Stromal cell of bone marrow (primary cell): Measurements from ENCODE around the gene NFIA.

Experiments
- DNase-seq: peaks from one replicate; pipeline ENCODE4 v3.0.0-alpha.2; 2012; ENCODE audit warnings: low read depth

The NFIA gene

DNA sequence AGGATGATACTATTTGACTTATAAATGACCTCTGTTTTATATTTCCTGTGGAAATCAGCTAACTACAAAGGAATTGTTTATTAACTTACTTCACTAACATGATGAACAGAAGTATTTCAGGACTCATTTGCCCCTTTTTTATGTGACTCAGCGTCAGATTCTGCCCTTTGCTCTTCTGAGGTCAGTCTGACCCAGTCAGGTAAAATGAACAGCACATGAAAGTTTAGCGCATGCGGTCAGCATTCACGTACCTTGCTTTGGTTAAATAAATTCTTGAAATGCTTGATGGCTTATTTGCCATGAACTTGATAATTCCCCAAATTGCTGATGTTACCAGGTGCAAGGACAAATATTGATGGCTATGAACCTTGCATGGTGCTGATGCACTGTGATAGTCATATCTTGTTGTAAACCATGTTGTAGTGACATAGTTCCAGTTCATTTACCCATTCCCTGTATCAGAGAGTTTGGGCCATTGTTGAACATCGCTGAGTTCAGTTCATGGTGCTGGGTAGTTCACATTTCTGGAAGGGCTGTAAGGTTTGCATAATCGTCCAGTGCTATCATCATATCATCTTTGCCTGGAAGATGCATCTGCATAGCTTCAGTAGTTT is 133.4 kb downstream of the NFIA start:
- DNase-seq, result no peak

DNA sequence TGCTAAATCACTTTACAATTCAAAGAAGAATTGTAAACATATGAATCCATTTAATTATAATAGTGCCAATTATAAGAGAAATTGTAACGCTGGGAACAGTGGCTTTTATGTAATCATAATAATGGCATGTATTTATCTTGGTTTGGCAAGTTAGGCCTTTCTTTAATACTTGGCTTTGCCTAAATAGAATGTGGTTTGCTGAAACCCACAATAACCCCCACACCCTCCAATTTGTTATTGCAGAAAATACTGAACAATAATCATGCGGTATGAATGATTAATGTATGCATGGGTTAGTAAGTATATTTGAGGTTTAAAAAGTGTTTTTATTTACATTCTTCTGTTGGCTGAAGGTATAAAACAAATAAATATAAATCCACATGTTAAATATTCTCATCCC is 138.2 kb downstream of the NFIA start:
- DNase-seq, result no peak

DNA sequence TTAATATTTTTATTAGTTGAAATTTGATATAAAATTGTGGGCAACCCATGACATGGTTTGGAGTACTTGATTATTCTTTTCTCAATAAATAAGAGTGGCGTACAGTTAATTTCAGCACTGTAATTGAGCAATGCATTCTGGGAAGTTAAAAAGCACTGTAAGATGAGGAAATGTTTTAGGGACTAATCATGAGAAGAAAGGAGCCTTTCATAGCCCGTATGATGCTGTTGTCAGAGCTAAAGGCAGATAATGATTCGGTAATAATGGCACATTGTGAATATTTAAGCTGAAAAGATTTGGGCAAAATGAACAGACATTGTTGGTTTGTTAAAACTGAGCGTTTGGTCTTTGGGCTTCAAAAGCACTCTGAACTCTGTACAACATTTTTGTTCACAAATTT is 139.3 kb downstream of the NFIA start:
- DNase-seq, result no peak

DNA sequence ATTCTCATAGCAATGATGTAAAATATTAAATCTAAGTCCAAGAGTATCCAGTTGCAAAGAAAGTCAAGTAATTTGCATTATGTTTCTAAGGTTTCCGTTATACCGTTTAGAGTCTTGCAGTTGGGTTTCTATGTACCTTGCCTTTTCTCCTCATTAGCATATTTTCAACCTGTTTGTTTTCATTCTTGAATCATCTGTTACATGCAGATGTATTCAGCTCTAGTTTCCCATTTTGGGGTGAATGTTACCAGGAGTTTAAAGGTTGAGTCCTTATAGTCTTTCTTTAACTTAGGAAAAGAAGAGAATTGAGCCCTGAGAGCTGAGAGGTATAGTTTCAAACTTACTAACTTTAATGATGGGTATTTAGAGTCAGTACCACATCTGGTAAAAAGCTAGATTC is 139.9 kb downstream of the NFIA start:
- no peak for DNase-seq

DNA sequence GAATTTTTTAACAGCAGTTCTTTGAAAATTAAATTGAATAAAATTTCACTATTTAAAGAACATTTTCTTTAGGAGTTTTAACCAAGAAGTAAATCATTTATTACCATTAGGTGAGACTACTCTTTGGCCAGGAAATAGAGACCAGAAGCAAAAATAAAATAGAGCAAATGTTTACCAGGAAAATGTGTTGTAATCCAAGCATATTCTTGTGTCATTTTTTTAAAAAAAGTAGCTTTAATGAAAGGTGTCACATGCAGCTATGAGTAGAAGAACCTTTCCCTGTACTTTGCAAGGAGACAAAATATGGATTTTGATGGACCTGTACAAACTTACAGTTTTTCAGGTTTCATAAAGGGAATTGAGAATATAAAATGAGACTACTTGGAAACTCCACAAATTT is 140.8 kb downstream of the NFIA start:
- no peak for DNase-seq

DNA sequence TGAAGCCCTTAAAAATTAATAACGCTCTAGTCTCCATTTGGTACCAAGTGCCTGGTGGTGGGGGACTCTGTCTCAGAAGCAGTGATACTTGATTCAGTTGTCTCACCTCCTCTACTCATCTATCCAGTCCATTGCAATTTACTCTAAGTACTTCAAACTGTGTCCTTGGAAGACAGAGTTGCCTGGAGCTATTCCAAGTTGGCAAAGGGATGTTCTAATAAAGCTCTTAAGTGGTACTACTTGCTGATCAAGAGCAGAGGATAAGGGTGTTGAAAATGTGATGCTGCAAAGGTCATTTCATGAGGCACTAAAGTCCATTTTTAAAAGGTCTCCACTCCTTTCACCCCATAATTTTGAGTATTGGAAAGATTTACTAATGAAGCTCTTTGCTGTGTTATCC is 142.2 kb downstream of the NFIA start:
- DNase-seq, result no peak

DNA sequence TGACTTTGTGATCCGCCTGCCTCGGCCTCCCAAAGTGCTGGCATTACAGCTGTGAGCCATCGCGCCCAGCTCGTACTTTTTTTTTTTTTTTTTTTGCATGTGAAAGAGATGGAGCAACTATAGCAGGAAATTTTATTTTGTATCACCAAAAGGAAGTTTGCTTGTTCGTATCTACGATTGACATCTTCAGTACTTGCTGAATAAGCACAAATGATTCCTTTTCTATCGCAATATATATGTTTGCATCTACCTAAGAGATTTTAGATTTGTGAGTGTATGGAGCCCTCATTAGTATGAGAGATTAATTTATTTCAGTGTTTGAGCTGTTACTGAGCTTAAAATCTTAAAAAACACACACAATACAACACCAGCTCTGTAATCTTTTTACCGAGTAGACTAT is 143.1 kb downstream of the NFIA start:
- DNase-seq, result no peak

DNA sequence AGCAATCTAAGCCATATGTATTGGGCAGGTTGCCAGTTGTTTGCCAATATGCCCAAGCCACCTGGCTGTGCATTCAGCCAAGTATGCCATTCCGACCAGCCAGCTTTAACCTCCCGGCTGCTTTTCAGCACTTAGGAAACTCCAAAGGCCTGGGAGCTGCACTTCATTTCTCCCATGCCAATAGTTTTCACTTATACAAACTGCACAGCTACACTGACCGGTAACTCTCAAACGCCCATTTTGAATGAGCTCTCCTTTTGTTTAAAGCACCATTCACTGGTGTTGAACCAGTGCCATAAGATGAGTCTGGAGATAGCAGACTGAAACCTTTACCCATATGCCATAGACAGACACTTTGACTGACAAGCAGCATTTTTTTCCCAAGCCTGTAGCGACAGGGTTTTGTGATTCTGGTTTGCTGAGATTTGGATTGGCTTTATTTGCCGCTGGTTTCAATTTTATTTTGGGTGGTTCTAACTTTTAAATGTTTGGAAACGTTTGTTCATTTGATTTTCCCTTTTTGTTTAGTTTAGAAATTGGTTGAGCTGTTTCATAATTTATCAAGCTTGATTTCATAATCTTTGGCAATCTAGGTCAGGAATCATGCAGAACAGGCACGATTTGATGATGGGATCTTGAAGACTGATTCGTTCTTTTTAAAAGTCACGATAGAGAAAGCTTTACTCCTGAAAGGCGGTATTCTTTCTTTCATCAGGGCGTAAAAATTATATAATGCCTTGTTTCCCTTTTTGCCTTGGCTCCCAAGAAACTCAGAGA is 144.6 kb downstream of the NFIA start:
- no peak for DNase-seq

DNA sequence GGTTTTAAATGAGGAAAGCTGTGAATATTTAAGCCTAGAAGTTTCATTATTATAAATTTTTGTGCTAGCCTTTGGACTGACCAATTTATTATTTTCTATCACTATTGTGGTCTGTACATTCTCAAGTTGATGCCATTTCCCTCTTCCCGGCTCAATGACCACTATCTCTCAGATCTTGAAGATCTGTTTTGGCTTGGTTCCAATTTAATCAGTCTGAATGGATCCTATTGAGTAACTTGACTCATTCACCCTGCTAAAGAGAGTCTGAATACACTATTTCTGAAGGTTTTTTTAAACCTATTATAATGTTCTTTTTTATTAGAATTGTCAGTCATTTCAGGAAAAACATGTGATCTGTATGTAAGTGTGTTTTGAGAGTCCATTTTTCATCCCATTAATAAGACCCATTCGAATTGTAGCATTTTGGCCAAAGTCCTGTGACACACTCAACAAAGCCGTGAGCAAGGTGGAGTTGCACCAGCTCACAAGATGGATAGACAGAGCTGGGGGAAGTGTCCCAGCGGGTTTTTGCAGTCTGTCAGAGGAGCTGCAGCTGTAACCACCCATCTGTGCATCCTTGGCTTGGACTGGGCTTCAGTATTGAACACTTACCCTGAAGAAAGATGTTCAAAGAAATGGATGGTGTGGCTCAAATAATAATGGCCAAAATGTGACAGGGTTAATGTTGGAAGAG is 145.6 kb downstream of the NFIA start:
- no peak for DNase-seq

DNA sequence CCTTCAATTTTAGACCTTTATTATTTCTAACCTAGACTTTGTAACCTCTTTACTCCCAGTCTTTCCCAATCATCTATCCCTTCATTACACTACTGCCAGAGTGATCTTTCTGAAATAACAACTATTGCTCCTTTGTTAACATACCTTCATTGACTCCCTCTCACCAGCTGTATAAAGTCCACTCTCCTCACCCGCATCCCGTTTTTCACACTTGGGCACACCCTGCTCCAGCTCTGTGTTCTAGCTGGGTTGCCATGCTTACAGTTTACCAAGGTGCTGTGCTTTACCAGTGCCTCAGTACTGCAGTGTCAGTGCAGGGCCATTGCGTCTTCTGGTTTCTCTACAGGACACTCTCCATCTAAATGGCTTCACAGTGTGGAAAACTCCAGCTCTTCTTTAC is 148.2 kb downstream of the NFIA start:
- DNase-seq, result no peak

DNA sequence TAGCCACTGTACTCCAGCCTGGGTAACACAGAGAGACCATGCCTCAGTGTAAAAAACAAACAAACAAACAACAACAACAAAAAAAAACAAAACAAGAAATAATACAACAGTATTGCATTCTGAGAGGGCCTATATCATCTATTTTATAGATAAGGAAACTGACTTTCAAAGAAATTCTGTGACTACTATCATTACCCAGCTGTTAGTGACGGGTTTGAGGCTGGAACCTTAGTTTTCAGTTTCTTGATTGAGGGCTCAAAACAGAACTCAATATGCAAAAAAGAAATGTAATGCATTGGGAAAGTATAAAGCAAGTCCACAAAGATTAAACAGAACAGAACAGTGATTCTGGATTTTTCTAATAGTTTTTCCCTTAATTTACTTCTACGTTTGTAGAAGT is 149.4 kb downstream of the NFIA start:
- DNase-seq, result no peak

DNA sequence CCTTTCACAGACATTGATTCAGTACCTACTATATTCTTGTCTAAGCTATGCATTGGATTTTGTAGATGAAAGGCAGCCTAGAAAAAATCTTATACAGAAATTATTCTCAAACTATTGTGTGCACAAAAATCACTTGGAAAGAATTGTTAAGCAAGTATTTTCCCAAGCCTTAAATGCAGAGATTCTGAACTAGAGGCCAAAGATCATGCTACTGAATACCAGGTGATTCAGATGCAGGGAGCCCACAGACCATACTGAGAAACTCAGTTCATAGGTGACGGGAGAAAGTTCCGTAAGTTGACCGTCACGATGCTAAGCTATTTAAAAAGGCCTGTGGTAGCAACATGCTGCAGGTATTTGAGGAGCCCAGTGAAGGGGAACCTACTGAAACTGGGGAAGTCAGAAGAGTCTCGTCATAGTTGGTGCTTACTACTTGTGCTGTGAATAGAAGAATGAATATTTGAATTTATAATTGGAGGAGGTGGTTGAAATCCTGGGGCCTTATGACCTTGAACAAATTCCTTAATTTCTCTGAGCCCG is 150.8 kb downstream of the NFIA start:
- no peak for DNase-seq

DNA sequence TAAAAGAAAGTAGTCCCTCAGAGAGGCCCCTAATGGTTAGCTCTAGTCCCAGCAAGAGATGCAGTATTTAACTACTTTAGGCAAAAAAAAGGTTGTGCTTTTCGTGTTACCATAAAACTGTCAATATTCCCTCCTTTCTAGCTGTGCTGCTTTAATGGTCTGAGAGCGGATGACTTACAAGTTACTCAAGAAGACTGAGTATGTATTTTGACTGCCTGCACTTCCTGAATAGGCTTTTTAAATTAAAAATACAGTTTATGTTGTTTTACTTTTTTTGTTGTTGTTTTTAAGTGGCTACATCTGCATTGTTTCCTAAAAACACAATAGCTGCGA is 152.2 kb downstream of the NFIA start:
- no peak for DNase-seq

DNA sequence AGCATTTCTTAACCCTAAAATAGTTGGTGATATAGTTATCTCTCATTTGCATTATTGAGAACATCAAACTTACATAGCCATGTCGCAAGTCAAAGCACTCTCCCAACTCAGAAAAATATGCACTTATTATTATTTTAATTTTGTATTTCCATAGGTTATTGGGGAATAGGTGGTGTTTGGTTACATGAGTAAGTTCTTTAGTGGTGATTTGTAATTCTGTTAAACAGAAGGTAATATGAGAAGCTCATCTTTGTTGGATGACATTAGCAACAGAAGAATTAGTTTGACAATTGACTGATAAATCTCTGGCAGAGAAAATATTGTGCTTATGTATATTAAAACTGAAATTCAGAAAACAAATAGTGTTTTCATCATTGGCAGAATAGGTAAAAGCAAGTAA is 154.8 kb downstream of the NFIA start:
- DNase-seq, result no peak

DNA sequence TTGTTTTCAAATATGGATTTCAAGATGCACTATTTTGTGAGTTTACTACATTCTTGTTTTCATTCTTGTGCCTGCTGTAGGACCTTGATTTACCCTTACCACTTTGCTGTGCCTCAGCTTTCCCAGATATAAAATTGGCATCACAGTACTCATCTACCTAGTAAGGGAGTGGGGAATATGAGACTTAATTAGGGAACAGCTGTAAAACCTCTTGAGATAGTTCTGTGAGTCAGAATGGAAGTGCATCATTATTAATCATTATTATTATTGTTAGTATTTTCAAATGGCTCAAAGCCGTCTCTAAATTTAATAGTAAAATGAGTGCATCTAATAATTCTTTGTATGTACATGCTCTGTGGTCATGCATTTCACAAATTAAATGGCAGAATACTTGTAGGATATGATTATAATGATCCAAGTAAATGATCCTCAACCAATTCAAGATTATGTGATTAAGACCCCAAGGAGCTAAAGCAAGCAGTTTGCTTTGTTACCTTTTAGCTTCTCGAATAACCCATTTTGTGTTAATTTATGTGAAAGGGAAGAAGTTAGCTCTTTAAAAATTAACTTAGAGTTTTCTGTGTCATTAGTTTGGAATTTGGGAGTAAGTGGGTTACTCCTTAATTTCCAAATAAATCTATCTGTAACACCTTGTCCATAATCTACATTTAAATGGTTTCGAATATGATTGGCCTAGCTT is 155.4 kb downstream of the NFIA start:
- no peak for DNase-seq

DNA sequence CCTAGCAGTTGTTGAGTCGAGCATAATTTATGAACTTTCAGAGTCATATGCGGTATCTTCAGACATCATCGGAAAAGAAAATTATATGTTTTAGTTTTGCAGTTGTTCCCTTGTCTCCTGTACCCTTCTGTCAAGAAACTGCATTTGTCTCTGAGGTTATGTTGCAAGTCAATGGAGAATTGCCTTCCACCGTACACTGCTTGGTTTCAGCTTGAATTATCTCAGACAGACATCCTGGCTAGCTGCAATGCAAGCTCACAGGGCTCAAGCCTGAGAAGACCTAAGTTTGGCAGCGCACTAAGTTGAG is 156.0 kb downstream of the NFIA start:
- DNase-seq, result no peak

DNA sequence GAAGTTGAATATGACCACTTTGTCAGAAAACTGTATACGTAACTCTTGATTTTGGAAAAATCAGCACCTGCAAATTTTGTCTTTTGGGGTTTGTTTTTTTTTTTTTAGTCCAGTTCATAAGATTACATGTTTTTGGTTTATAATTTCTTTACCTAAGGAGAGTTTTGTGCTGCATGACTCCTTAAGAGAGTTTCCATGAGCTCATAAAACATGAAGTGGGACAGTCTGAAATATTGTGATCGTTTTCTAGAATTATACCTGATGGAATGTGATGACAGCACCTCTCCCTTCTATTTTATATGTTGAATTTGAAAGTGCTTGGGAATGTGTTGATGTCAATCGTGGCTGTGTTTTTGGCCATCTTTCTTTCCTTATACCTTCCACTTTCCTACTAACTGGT is 158.5 kb downstream of the NFIA start:
- no peak for DNase-seq

DNA sequence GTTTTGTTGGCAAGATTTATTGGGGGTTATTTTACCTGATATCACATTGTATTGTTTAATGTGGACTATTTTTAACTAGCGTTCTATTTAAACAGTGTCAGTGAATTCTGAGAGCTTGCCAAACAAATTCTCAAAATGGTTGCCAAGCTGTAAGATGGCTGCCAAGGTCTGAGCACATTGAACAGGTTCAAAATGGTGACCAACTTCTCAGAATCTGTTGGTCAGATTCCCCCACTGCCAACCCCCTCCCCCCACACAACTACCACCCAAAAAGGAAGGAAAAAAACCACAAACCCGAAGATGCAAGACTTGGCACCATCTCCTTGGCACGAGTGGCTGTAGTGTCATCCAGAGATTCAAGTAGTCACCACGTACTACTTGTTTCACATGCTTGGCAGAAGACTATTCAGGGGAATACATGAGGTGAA is 159.1 kb downstream of the NFIA start:
- no peak for DNase-seq

DNA sequence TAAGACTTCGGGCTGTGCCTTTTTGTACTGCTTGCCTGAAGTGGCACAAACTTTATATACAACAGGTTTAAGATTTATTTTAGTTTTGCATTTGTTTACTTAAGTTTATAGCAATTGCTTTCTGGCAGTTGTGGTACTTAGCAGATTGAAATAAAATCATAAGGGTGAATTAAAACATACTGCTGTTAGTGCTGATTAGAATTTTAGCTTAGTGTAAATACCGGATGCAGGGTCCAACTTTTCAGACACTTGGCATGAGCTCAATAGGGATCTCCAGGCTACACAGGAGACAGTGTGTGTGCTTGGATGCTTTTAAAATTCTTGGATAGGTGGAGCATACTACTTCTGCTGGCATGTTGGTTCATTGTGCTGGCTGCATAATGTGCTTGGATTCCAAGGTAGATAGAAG is 159.6 kb downstream of the NFIA start:
- no peak for DNase-seq

DNA sequence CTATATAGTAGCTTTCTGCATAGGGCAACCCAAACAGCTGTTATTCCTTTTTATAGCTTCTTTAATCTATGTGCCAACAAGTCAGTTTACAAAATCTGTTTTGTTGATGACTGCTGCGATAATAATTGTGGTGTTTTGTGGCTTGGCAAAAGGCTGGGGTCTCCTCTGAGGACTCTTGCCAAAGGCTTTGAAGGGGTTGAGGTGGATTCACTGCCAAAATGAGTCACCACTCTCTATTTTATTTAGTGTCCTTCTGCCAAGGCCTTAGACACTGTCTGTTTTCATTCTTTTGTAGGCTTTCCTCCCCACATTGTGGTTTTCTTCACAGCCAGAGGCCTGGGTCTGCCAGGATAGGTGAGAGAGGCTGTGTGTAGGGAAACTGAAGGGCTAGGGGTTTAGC is 161.8 kb downstream of the NFIA start:
- DNase-seq, result no peak

DNA sequence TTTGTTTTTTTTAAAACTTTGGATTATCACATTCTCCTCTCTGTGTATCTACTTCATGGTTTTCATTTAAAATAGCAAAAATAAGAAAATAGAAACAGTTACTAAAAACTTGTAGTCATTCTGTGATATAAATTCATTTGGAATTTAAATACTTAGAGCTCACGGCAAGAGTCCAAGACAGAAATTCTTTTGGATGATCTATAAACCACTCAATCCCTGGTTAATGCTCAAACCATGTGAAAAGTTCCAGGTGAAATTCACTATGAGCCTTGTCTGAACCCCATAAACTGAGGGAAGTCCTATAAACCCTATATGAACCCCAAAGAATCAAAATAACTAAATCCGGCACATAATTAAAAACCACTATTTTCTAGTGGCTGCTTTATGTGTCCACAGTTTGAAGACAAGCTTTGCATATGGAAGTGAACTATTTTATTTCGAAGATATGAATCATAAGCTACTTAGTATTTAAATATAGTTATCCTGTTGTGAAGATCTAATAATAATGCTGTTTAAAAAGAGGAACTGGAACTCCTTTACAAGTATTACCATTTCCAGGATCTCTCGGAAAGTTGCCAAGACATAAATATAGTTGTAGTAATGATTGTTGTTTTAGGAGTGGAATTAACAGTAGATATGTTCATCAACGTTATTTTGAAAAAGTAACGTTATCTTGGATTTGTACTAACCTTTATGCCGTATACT is 163.5 kb downstream of the NFIA start:
- DNase-seq, result no peak
